Parathyroid adenoma (tissue), 2 donors: Measurements from ENCODE around the gene PKP2.
A peak's percentile ranks its signal among the peaks of the same experiment; 100 is the strongest.
"Not testable (repeated sequence)": the region's sequence is repeated elsewhere in the genome, so short reads cannot be mapped to it uniquely, and the experiment has no call there.

ENCODE experiments used
- H2AFZ ChIP-seq: fragments of 300-600 bp; sonication (generic); one replicate; pipeline ENCODE4 v1.7.0; 2017; ENCODE audit warnings: antibody characterized with exemption, mild to moderate bottlenecking
- H3K27ac ChIP-seq: fragments of 300-600 bp; sonication (generic); one replicate; pipeline ENCODE4 v1.7.0; 2017
- H3K27me3 ChIP-seq: fragments of 300-600 bp; sonication (generic); one replicate; pipeline ENCODE4 v1.7.0; 2017; ENCODE audit warnings: low read length; ENCODE audit not compliant: control insufficient read depth, insufficient read depth
- H3K36me3 ChIP-seq: fragments of 300-600 bp; sonication (generic); one replicate; pipeline ENCODE4 v1.7.0; 2017; ENCODE audit warnings: low read length; ENCODE audit not compliant: control insufficient read depth, insufficient read depth
- H3K4me1 ChIP-seq: fragments of 300-600 bp; sonication (generic); one replicate; pipeline ENCODE4 v1.7.0; 2017; ENCODE audit warnings: control low read depth
- H3K4me2 ChIP-seq: fragments of 300-600 bp; sonication (generic); one replicate; pipeline ENCODE4 v1.7.0; 2017; ENCODE audit warnings: low read length
- H3K4me3 ChIP-seq: fragments of 300-600 bp; sonication (generic); one replicate; pipeline ENCODE4 v1.7.0; 2017; ENCODE audit warnings: low read depth, low read length
- H3K79me2 ChIP-seq: fragments of 300-600 bp; sonication (generic); one replicate; pipeline ENCODE4 v1.7.0; 2017; ENCODE audit warnings: control low read depth
- H3K9ac ChIP-seq: fragments of 300-600 bp; sonication (generic); one replicate; pipeline ENCODE4 v1.7.0; 2017; ENCODE audit warnings: mild to moderate bottlenecking
- H3K9me3 ChIP-seq: fragments of 300-600 bp; sonication (generic); one replicate; pipeline ENCODE4 v1.7.0; 2017; ENCODE audit warnings: low read length; ENCODE audit not compliant: control insufficient read depth
- TF ChIP-seq, protein P1 (sequence below): fragments of 300-600 bp; sonication (generic); IDR thresholded peaks from one replicate; pipeline ENCODE4 v1.7.0; 2017; ENCODE audit warnings: antibody characterized with exemption, mild to moderate bottlenecking
- donor health status: primary hyperparathyroidism.

Gene PKP2

DNA sequence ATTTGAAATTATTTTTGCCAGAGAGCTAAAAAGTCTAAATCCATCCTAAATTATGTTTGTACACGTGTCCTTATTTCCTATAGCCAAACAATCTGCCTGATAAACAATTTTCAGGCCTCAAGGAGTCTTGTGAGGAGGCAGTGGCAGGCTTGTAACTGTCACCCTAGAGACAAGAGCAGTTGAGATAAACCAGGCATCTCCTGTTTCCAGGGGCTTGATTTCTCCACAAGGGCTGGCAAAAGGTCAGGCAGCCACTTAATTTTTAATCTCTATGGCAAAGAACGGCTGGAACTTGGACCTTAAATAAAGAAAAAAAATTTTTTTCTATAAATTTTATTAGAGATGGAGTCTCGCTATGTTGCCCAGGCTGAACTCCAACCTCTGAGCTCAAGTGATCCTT, 15.5 kb downstream of the PKP2 start:
- no peak overlapping the region for H2AFZ ChIP-seq
- no peak overlapping the region for H3K27ac ChIP-seq
- no peaks in the 10 kb centered on the region for H3K36me3 ChIP-seq
- no peaks in the 10 kb centered on the region for H3K79me2 ChIP-seq
- H3K4me3 ChIP-seq: no peak overlapping the region
- no peak overlapping the region for H3K9ac ChIP-seq
- no peaks in the 10 kb centered on the region for H3K9me3 ChIP-seq
- H3K27me3 ChIP-seq: no peaks in the 10 kb centered on the region
- H3K4me1 ChIP-seq: no peaks in the 10 kb centered on the region
- TF ChIP-seq, protein P1, sequence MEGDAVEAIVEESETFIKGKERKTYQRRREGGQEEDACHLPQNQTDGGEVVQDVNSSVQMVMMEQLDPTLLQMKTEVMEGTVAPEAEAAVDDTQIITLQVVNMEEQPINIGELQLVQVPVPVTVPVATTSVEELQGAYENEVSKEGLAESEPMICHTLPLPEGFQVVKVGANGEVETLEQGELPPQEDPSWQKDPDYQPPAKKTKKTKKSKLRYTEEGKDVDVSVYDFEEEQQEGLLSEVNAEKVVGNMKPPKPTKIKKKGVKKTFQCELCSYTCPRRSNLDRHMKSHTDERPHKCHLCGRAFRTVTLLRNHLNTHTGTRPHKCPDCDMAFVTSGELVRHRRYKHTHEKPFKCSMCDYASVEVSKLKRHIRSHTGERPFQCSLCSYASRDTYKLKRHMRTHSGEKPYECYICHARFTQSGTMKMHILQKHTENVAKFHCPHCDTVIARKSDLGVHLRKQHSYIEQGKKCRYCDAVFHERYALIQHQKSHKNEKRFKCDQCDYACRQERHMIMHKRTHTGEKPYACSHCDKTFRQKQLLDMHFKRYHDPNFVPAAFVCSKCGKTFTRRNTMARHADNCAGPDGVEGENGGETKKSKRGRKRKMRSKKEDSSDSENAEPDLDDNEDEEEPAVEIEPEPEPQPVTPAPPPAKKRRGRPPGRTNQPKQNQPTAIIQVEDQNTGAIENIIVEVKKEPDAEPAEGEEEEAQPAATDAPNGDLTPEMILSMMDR: no peak
- H3K4me2 ChIP-seq: no peak overlapping the region

DNA sequence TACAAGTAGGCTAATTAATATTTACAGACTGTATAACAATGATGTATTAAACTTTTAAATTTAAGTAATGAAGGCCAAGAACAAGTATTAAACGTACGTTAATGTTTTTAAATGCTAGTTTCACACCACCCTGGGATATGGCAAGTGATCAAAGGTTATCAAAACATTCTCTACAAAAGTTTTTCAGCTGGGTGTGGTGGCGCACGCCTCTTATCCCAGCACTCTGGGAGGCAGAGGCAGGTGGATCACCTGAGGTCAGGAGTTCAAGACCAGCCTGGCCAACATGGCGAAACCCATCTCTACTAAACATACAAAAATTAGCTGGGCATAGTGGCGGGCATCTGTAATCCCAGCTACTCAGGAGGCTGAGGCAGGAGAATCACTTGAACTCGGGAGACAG, 17.5 kb downstream of the PKP2 start:
- not testable (repeated sequence) for H3K4me1 ChIP-seq, H2AFZ ChIP-seq, H3K36me3 ChIP-seq, H3K79me2 ChIP-seq, H3K4me2 ChIP-seq, H3K4me3 ChIP-seq, H3K9ac ChIP-seq, H3K27ac ChIP-seq, H3K27me3 ChIP-seq, H3K9me3 ChIP-seq

DNA sequence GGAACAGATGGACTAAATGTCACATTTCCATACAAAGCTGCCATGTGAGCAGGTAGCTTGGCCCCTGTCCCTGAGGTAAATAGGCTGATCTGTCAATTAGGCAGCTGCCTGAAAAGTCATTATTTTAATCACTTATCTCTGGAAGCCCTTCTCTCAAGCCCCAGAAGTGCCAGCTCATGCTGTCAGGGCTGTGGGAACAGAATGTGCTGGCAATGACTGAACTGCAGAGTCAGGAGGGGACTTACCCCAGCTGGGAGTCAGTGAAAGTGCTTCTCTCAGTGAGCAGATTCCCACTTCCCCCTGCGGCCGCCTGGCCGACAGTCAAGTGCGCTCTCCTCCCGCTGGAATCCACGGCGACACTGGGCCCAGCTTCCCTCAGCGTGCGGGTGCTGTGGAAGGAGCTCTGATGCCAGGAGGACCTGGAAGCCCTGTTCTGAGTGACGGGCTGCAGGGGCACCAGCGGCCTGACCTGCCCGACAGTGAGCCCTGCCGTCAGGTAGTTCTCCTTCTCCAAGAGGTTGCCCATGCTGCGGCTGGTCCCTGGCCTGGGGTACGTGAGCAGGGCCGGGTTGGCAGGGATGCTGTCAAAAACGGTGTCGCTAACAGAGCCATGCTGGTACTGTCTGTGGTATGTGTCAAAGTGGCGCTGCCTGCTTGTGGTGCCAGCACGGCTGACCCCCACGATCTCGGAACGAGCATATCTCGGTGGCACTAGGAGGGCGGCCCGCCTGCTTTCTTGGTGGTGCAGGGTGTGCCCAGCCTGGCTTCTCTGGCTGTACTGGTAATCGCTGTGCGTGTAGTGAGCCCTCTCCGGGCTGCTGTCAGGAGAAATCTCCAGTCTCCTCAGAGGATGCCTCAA, 18.7 kb downstream of the PKP2 start:
- no peaks in the 10 kb centered on the region for H3K79me2 ChIP-seq
- no peaks in the 10 kb centered on the region for H3K27me3 ChIP-seq
- H3K4me1 ChIP-seq: no peaks in the 10 kb centered on the region
- no peaks in the 10 kb centered on the region for H3K9me3 ChIP-seq
- H3K4me2 ChIP-seq: no peak overlapping the region
- no peak overlapping the region for H3K9ac ChIP-seq
- no peak overlapping the region for H3K27ac ChIP-seq
- TF ChIP-seq, protein P1: no peak
- peak overlapping the region; percentile 19 for H3K4me3 ChIP-seq
- no peak overlapping the region for H2AFZ ChIP-seq
- no peaks in the 10 kb centered on the region for H3K36me3 ChIP-seq

DNA sequence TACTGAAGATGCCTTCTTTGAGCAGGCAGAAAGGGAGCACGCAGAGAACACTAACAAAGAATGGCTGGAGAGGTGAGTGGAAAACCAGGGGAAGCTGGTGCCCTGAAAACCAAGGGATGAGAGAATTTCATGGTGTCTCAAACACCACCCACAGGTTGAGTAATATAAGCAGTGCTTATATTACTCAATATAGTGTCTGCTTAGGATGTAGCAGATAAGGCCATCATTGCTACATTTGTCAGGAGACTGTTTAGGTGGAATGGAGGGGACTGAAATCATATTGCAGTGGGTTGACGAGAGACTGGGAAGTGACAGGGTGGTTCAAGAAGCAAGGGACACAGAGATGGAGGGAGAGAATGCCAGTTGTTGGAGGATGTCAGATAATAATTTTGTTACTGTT, 20.6 kb downstream of the PKP2 start:
- Histone ChIP-seq H3K9me3 (no peaks in the 10 kb centered on the region), H3K9ac (no peak overlapping the region), H3K79me2 (peaks cover 2% of the 10 kb centered on the region), H3K27me3 (no peaks in the 10 kb centered on the region), H3K4me1 (no peaks in the 10 kb centered on the region), H3K4me3 (no peak overlapping the region), H3K27ac (no peak overlapping the region), H3K36me3 (no peaks in the 10 kb centered on the region), H2AFZ (no peak overlapping the region), H3K4me2 (no peak overlapping the region)
- TF ChIP-seq, protein P1: no peak

DNA sequence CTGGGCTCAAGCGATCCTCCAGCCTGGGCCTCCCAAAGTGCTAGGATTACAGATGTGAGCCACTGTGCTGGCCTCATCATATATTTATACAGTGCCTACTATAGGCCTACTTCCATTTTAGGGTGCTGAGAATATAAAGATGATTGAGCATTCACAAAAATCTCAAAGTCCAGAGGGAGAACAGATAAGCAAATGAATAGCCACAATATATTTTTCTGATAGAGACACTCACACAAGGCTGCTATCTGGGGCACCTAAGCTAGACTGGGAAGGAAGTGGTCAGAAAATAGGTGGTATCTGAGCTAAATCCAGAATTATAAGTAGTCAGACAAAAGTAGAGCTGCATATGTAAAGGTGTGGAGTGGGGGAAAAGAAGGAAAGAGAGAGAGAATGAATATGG, 21.6 kb downstream of the PKP2 start:
- peaks cover 2% of the 10 kb centered on the region for H3K79me2 ChIP-seq
- H3K27me3 ChIP-seq: no peaks in the 10 kb centered on the region
- H3K4me3 ChIP-seq: no peak overlapping the region
- no peak overlapping the region for H3K4me2 ChIP-seq
- no peak overlapping the region for H3K27ac ChIP-seq
- H3K9me3 ChIP-seq: no peaks in the 10 kb centered on the region
- TF ChIP-seq, protein P1: no peak
- H2AFZ ChIP-seq: no peak overlapping the region
- H3K9ac ChIP-seq: no peak overlapping the region
- H3K36me3 ChIP-seq: no peaks in the 10 kb centered on the region
- no peaks in the 10 kb centered on the region for H3K4me1 ChIP-seq
